Stimulated activated CD4-positive, alpha-beta T cell treated with anti-CD3 and anti-CD28 coated beads, Interleukin-1b, Interleukin-23, amount 100 ng/mL, for 1 hour (primary cell): Measurements from ENCODE around the gene SIX5.
"Not testable (repeated sequence)": the region's sequence is repeated elsewhere in the genome, so short reads cannot be mapped to it uniquely, and the experiment has no call there.

Experiments
- DNase-seq, 2 donors: peaks; one replicate each; pipeline ENCODE4 v3.0.0-alpha.2; 2020; ENCODE audit warnings: low read depth in 2 of 2

The SIX5 gene

GRCh38 chr19:45768984-45769782, at the start of gene SIX5:
SIX5 (minus strand) TSS chr19:45769252; CDS start chr19:45768844, 408 bp downstream.
- DNase-seq: peak; percentile 84 to 87

GRCh38 chr19:45817725-45818301, 48.8 kb upstream of the SIX5 start:
- DNase-seq: no peak

- peak; percentile 91 to 97 for DNase-seq
These were observed 48.1 kb upstream of the SIX5 start for GRCh38 chr19:45817010-45817724.

- no peak for DNase-seq
These were observed 47.4 kb upstream of the SIX5 start for GRCh38 chr19:45816236-45817009.

- no peak for DNase-seq
These were observed 46.6 kb upstream of the SIX5 start for GRCh38 chr19:45815481-45816216.

- no peak for DNase-seq
These were observed 45.9 kb upstream of the SIX5 start, which contains the start of gene RSPH6A for GRCh38 chr19:45814851-45815480. RSPH6A (minus strand) TSS chr19:45815308; CDS start chr19:45815176, 132 bp downstream.

- DNase-seq: no peak
These were observed 45.2 kb upstream of the SIX5 start for GRCh38 chr19:45814166-45814780.

- no peak for DNase-seq
These were observed 43.2 kb upstream of the SIX5 start for GRCh38 chr19:45812297-45812696.

GRCh38 chr19:45809643-45810159, 40.6 kb upstream of the SIX5 start:
- DNase-seq: no peak

- no peak for DNase-seq
These were observed 36.7 kb upstream of the SIX5 start for GRCh38 chr19:45805719-45806118.

- DNase-seq: no peak
These were observed 35.8 kb upstream of the SIX5 start for GRCh38 chr19:45804959-45805230.

GRCh38 chr19:45804140-45804958, 35.3 kb upstream of the SIX5 start:
- DNase-seq: no peak

GRCh38 chr19:45801603-45802175, 32.6 kb upstream of the SIX5 start:
- DNase-seq: no peak

- DNase-seq: no peak
These were observed 31.1 kb upstream of the SIX5 start for GRCh38 chr19:45800070-45800553.

- DNase-seq: not testable (repeated sequence)
These were observed 30.5 kb upstream of the SIX5 start for GRCh38 chr19:45799541-45799940.

- DNase-seq: peak; percentile 25 to 40
These were observed 30.0 kb upstream of the SIX5 start for GRCh38 chr19:45798995-45799517.

GRCh38 chr19:45794627-45795026, 25.6 kb upstream of the SIX5 start:
- DNase-seq: no peak

GRCh38 chr19:45793876-45794275, 24.8 kb upstream of the SIX5 start:
- no peak for DNase-seq

- no peak for DNase-seq
These were observed 24.1 kb upstream of the SIX5 start for GRCh38 chr19:45793178-45793564.
